K562 (cell line): ENCODE results near the gene KRT33A. TPM values are rescaled to one million over a fixed set of nuclear protein-coding genes. Genes with fewer than 3 reads are reported as not detected.

Source experiments
- CHD1 ChIP-seq: fragments of 200-600 bp; sonication (generic); IDR thresholded peaks from one replicate; pipeline ENCODE4 v1.6.1; 2012; ENCODE audit warnings: mild to moderate bottlenecking, moderate library complexity, low read length, inconsistent platforms
- E2F6 ChIP-seq, 2 experiments: IDR thresholded peaks; 2 replicates each; pipeline ENCODE4 v1.6.1; 2011; ENCODE audit warnings: borderline replicate concordance in 1 of 2, control low read depth in 1 of 2, low read depth in 1 of 2, low read length in 1 of 2, mild to moderate bottlenecking in 1 of 2, mixed read lengths in 1 of 2, moderate library complexity in 1 of 2; ENCODE audit not compliant: insufficient read depth in 1 of 2, insufficient read length in 1 of 2, poor library complexity in 1 of 2, severe bottlenecking in 1 of 2; ENCODE audit errors: extremely low read depth in 1 of 2
- SIRT6 ChIP-seq: IDR thresholded peaks from one replicate; pipeline ENCODE4 v1.6.1; 2012; ENCODE audit warnings: low read depth, mild to moderate bottlenecking, control low read depth, inconsistent platforms, low read length, moderate library complexity
- TCF15 ChIP-seq: fragments of 250-450 bp; sonication (Bioruptor Pico); IDR thresholded peaks from 2 replicates; pipeline ENCODE4 v1.8.0; 2022; ENCODE audit warnings: moderate library complexity, mild to moderate bottlenecking, inconsistent platforms
- TGIF2 ChIP-seq: sonication (generic); formaldehyde crosslinking; IDR thresholded peaks from 2 replicates; pipeline ENCODE4 v1.8.1; 2022; ENCODE audit warnings: mild to moderate bottlenecking, missing genetic modification reagents, moderate library complexity
- ZBTB33 ChIP-seq: sonication (generic); formaldehyde crosslinking; IDR thresholded peaks from 2 replicates; pipeline ENCODE4 v1.8.1; 2023; ENCODE audit warnings: mild to moderate bottlenecking, missing genetic modification reagents
- ZNF140 ChIP-seq: fragments of 250-450 bp; sonication (Bioruptor Pico); IDR thresholded peaks from 2 replicates; pipeline ENCODE4 v1.8.0; 2021; ENCODE audit warnings: moderate library complexity, mild to moderate bottlenecking, inconsistent platforms
- ZNF174 ChIP-seq: fragments of 250-450 bp; sonication (Bioruptor Pico); IDR thresholded peaks from 2 replicates; pipeline ENCODE4 v1.4.0; 2020; ENCODE audit warnings: mild to moderate bottlenecking
- ZNF518B ChIP-seq: fragments of 250-450 bp; sonication (Bioruptor Pico); IDR thresholded peaks from 2 replicates; pipeline ENCODE4 v1.5.0; 2021; ENCODE audit warnings: mild to moderate bottlenecking, moderate library complexity
- polyA plus RNA-seq, 8 experiments: library from polyadenylated mRNA; depleted of rRNA in 4 of 8; stranded (reverse) in 5 of 8; unstranded in 3 of 8; fragments of >200 nt; fragmentation: Nextera tagmentation in 2 of 8; fragmentation: Illumina TruSeq in 1 of 8; extraction: Ambion mirVana in 2 of 8; extraction: Trizol in 1 of 8; gene quantifications; 2 replicates each; pipeline versions ENCODE4 v1.2.1 to v1.2.3, GENCODE V29; 2011 to 2014; ENCODE audit warnings: inconsistent platforms in 1 of 8, missing spikeins in 1 of 8
- total RNA-seq, 7 experiments: library from RNA; depleted of rRNA in 6 of 7; stranded (reverse); fragments of >200 nt in 6 of 7; fragmentation: Illumina TruSeq in 2 of 7; extraction: Trizol in 2 of 7; gene quantifications; 2 replicates each; pipeline versions ENCODE4 v1.2.1 to v1.2.3, GENCODE V29; 2011 to 2021; ENCODE audit warnings: low replicate concordance in 1 of 7

Gene KRT33A
- total and polyA plus RNA-seq, 9 of the 15 experiments (the other 6 are each of a cell fraction or from before 2014, with no cell fraction given), result not detected

- no peak for TF ChIP-seq E2F6 (IDR thresholded peaks at IDR 0.05; ENCODE audit: borderline replicate concordance in 1 of 2, extremely low read depth in 1 of 2, insufficient read depth in 1 of 2, insufficient read length in 1 of 2, low read depth in 1 of 2, low read length in 1 of 2, poor library complexity in 1 of 2, severe bottlenecking in 1 of 2)
- TF ChIP-seq TGIF2, result no peak
- TF ChIP-seq ZBTB33 (CRISPR knock-in tag), result no peak
- TF ChIP-seq SIRT6, result no peak
- no peak for TF ChIP-seq TCF15 (CRISPR knock-in tag)
- no peak for TF ChIP-seq CHD1
- no peak for TF ChIP-seq ZNF140 (CRISPR knock-in tag)
- no peak for TF ChIP-seq ZNF518B (CRISPR knock-in tag)
- no peak for TF ChIP-seq ZNF174 (CRISPR knock-in tag)
Observed at GRCh38 chr17:41301204-41301790, 49.3 kb downstream of the KRT33A start (continued).
